Astrocyte (in vitro differentiated cells and primary cell): ENCODE measurements around the gene SAMSN1. TPM values are rescaled to one million over a fixed set of nuclear protein-coding genes. Genes with fewer than 3 reads are reported as not detected.

Experiments used
- DNase-seq: peaks from one replicate; pipeline ENCODE4 v3.0.0-alpha.2; 2010; ENCODE audit warnings: low read depth
- FAIRE-seq: peaks from 2 replicates; lab custom pipeline; 2011; peaks lifted over from hg19 to GRCh38; lab: Jason Lieb, UNC
- H2AFZ ChIP-seq: 2 replicates; pipeline ENCODE4 v1.6.0; 2012; ENCODE audit warnings: low read depth, low read length, inconsistent platforms
- H3K27ac ChIP-seq: 2 replicates; pipeline ENCODE4 v1.5.1; 2011; ENCODE audit warnings: low read depth, low read length, inconsistent platforms
- H3K27me3 ChIP-seq: 2 replicates; pipeline ENCODE4 v1.6.0; 2011; ENCODE audit warnings: low read length, inconsistent platforms; ENCODE audit not compliant: insufficient read depth
- H3K36me3 ChIP-seq: 2 replicates; pipeline ENCODE4 v1.5.1; 2011; ENCODE audit warnings: low read length, inconsistent platforms; ENCODE audit not compliant: insufficient read depth
- H3K4me1 ChIP-seq: 2 replicates; pipeline ENCODE4 v1.5.1; 2011; ENCODE audit warnings: low read length, inconsistent platforms; ENCODE audit not compliant: insufficient read depth
- H3K4me2 ChIP-seq: 2 replicates; pipeline ENCODE4 v1.6.0; 2012; ENCODE audit warnings: low read length, inconsistent platforms
- H3K4me3 ChIP-seq: 2 replicates; pipeline ENCODE4 v1.5.1; 2011; ENCODE audit warnings: low read depth, mild to moderate bottlenecking, low read length, inconsistent platforms; ENCODE audit not compliant: insufficient read depth
- H3K79me2 ChIP-seq: 2 replicates; pipeline ENCODE4 v1.6.0; 2012; ENCODE audit warnings: mild to moderate bottlenecking, low read length, inconsistent platforms; ENCODE audit not compliant: insufficient read depth
- H3K9ac ChIP-seq: 2 replicates; pipeline ENCODE4 v1.6.0; 2012; ENCODE audit warnings: mild to moderate bottlenecking, low read length, inconsistent platforms
- H3K9me3 ChIP-seq: 2 replicates; pipeline ENCODE4 v1.5.1; 2012; ENCODE audit warnings: low read depth, mild to moderate bottlenecking, low read length, inconsistent platforms; ENCODE audit not compliant: insufficient read depth
- H4K20me1 ChIP-seq: 2 replicates; pipeline ENCODE4 v1.6.0; 2012; ENCODE audit warnings: low read length, inconsistent platforms; ENCODE audit not compliant: insufficient read depth
- H3K27ac Mint-ChIP-seq: one replicate; pipeline ENCODE4 v1.8.0; 2021; ENCODE audit warnings: mild to moderate bottlenecking, mixed read lengths; ENCODE audit not compliant: unreplicated experiment
- H3K27me3 Mint-ChIP-seq: one replicate; pipeline ENCODE4 v1.8.0; 2021; ENCODE audit warnings: low read depth, mixed read lengths; ENCODE audit not compliant: unreplicated experiment
- H3K36me3 Mint-ChIP-seq: one replicate; pipeline ENCODE4 v1.8.0; 2021; ENCODE audit warnings: low read depth, mixed read lengths; ENCODE audit not compliant: unreplicated experiment
- H3K4me1 Mint-ChIP-seq: one replicate; pipeline ENCODE4 v1.8.0; 2021; ENCODE audit warnings: low read depth, mixed read lengths; ENCODE audit not compliant: unreplicated experiment
- H3K4me3 Mint-ChIP-seq: one replicate; pipeline ENCODE4 v1.8.0; 2021; ENCODE audit warnings: mild to moderate bottlenecking, moderate library complexity, mixed read lengths; ENCODE audit not compliant: unreplicated experiment
- H3K9me3 Mint-ChIP-seq: one replicate; pipeline ENCODE4 v1.8.0; 2021; ENCODE audit warnings: mild to moderate bottlenecking, mixed read lengths; ENCODE audit not compliant: unreplicated experiment
- EZH2 ChIP-seq: IDR thresholded peaks from 2 replicates; pipeline ENCODE4 v1.6.1; 2012; ENCODE audit warnings: mild to moderate bottlenecking, low read length, inconsistent platforms; ENCODE audit not compliant: insufficient read depth
- total RNA-seq: library from RNA; stranded (reverse); gene quantifications from 2 replicates; pipeline ENCODE4 v1.2.1, GENCODE V29; 2021
- TF ChIP-seq, protein P1 (sequence below): IDR thresholded peaks from 2 replicates; pipeline ENCODE4 v1.5.1; 2011; ENCODE audit warnings: low read depth, mild to moderate bottlenecking, inconsistent platforms, low read length, moderate library complexity; ENCODE audit not compliant: insufficient read depth

The SAMSN1 gene
- total RNA-seq, 1 donor from 2014 or later: 0.09 TPM

DNA sequence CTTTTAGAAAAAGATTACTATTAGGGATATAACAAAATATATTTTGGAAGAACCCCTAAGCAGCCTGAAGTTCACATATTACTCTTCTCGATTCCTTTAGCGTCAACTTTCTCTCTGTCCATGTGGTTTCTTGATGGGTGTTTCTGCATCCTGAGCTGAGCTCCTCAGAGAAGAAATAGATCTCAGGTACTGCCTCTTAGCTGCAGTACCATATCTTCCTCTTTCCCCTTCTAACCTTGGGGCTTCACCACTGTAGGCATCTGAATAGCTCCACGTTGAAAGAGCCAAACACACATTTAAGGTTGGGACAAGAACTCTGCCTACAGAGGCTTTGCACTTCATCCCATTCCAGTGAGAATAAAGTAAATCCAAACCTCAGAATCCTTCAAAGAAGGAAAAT, 59.2 kb downstream of the SAMSN1 start:
- Histone ChIP-seq H3K4me3 (no peak overlapping the region), H3K9me3 (no peaks in the 10 kb centered on the region), H3K27me3 (no peaks in the 10 kb centered on the region), H4K20me1 (no peaks in the 10 kb centered on the region), H3K4me2 (no peak overlapping the region), H2AFZ (no peak overlapping the region), H3K79me2 (no peaks in the 10 kb centered on the region), H3K27ac (no peak overlapping the region), H3K4me1 (no peaks in the 10 kb centered on the region), H3K9ac (no peak overlapping the region), H3K36me3 (no peaks in the 10 kb centered on the region)
- FAIRE-seq: no peak
- no peak overlapping the region for H3K4me3 Mint-ChIP-seq
- no peaks in the 10 kb centered on the region for H3K36me3 Mint-ChIP-seq
- no peaks in the 10 kb centered on the region for H3K9me3 Mint-ChIP-seq
- H3K27ac Mint-ChIP-seq: no peak overlapping the region
- H3K4me1 Mint-ChIP-seq: peaks cover 5% of the 10 kb centered on the region
- TF ChIP-seq EZH2: no peak
- TF ChIP-seq, protein P1, sequence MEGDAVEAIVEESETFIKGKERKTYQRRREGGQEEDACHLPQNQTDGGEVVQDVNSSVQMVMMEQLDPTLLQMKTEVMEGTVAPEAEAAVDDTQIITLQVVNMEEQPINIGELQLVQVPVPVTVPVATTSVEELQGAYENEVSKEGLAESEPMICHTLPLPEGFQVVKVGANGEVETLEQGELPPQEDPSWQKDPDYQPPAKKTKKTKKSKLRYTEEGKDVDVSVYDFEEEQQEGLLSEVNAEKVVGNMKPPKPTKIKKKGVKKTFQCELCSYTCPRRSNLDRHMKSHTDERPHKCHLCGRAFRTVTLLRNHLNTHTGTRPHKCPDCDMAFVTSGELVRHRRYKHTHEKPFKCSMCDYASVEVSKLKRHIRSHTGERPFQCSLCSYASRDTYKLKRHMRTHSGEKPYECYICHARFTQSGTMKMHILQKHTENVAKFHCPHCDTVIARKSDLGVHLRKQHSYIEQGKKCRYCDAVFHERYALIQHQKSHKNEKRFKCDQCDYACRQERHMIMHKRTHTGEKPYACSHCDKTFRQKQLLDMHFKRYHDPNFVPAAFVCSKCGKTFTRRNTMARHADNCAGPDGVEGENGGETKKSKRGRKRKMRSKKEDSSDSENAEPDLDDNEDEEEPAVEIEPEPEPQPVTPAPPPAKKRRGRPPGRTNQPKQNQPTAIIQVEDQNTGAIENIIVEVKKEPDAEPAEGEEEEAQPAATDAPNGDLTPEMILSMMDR: no peak
- no peaks in the 10 kb centered on the region for H3K27me3 Mint-ChIP-seq
- DNase-seq: no peak

- Histone ChIP-seq H2AFZ (no peak overlapping the region), H3K9ac (no peak overlapping the region), H3K27ac (no peak overlapping the region), H4K20me1 (no peaks in the 10 kb centered on the region), H3K4me3 (no peak overlapping the region), H3K27me3 (no peaks in the 10 kb centered on the region), H3K4me2 (no peak overlapping the region), H3K36me3 (no peaks in the 10 kb centered on the region), H3K9me3 (no peaks in the 10 kb centered on the region), H3K4me1 (no peaks in the 10 kb centered on the region), H3K79me2 (no peaks in the 10 kb centered on the region)
- TF ChIP-seq EZH2: no peak
- TF ChIP-seq, protein P1: no peak
- FAIRE-seq (no peak), DNase-seq (no peak)
- Mint-ChIP-seq H3K9me3 (no peaks in the 10 kb centered on the region), H3K27ac (no peak overlapping the region), H3K36me3 (no peaks in the 10 kb centered on the region), H3K27me3 (no peaks in the 10 kb centered on the region), H3K4me1 (peaks cover 5% of the 10 kb centered on the region), H3K4me3 (no peak overlapping the region)
These were observed 61.7 kb downstream of the SAMSN1 start for GRCh38 chr21:14484188-14485009.

DNA sequence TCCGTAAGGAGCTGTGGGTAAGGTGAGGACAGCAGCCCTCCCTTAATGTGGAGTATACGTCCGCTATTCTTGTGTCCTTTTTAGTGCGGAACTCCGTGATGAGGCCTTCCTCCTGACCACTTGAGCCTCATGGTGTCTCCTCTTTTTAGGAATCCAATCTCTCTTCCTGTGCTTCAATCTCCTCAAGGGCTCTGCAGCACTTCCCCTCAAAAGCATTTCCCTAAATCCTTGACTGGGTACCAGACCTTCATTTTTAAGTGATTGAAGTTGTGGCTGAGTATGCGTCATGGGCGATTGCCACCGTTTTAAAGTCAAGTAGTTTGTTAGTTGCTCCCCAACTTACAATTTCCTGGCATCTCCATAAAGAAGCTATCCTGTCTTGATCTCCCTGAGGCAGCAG, 62.8 kb downstream of the SAMSN1 start:
- no peak overlapping the region for H3K4me2 ChIP-seq
- no peak overlapping the region for H3K27ac Mint-ChIP-seq

More for the DNA sequence above, 62.8 kb downstream of the SAMSN1 start:
- Histone ChIP-seq H3K79me2 (no peaks in the 10 kb centered on the region), H3K4me1 (no peaks in the 10 kb centered on the region), H3K27ac (no peak overlapping the region), H3K9ac (no peak overlapping the region), H4K20me1 (no peaks in the 10 kb centered on the region), H3K4me3 (no peak overlapping the region), H3K36me3 (no peaks in the 10 kb centered on the region), H3K27me3 (no peaks in the 10 kb centered on the region), H2AFZ (no peak overlapping the region), H3K9me3 (no peaks in the 10 kb centered on the region)
- Mint-ChIP-seq H3K27me3 (no peaks in the 10 kb centered on the region), H3K4me1 (peaks cover 5% of the 10 kb centered on the region), H3K36me3 (no peaks in the 10 kb centered on the region), H3K9me3 (no peaks in the 10 kb centered on the region), H3K4me3 (no peak overlapping the region)
- no peak for DNase-seq
- no peak for TF ChIP-seq EZH2
- TF ChIP-seq, protein P1: no peak
- no peak for FAIRE-seq
